HL-60 (cell line): ENCODE results near the gene GRB7.

ENCODE experiments used
- GABPA ChIP-seq: IDR thresholded peaks from 2 replicates; pipeline ENCODE4 v1.6.1; 2012; ENCODE audit warnings: low read depth
- POLR2AphosphoS5 ChIP-seq: IDR thresholded peaks from 2 replicates; pipeline ENCODE4 v1.6.1; 2012; ENCODE audit warnings: low read depth
- TF ChIP-seq, protein P1 (sequence below): IDR thresholded peaks from one replicate; pipeline ENCODE4 v1.5.1; 2011; ENCODE audit warnings: low read length, control low read depth, inconsistent platforms; ENCODE audit not compliant: insufficient read depth

DNA sequence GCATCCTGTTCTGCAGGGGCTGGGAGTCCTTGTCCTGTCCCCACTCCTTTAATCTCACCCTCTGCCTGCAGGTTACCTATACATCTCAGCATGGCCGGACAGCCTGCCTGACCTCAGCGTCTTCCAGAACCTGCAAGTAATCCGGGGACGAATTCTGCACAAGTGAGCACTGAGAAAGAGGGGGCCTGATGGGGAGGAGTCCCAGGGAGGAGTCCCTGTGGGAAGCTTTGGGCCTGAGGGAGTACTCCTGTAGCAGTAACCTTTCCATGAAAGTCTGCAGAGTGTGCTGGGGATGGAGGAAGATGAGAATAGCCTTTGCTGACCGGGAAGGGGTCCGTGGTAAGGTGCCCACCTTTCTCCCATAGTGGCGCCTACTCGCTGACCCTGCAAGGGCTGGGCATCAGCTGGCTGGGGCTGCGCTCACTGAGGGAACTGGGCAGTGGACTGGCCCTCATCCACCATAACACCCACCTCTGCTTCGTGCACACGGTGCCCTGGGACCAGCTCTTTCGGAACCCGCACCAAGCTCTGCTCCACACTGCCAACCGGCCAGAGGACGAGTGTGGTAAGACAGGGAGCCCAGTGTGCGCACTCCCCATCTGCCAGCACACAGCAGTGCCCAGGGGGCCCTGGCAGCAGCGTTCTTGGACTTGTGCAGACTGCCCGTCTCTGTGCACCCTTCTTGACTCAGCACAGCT is 22.2 kb upstream of the GRB7 start:
- no peak for TF ChIP-seq POLR2AphosphoS5
- TF ChIP-seq, protein P1, sequence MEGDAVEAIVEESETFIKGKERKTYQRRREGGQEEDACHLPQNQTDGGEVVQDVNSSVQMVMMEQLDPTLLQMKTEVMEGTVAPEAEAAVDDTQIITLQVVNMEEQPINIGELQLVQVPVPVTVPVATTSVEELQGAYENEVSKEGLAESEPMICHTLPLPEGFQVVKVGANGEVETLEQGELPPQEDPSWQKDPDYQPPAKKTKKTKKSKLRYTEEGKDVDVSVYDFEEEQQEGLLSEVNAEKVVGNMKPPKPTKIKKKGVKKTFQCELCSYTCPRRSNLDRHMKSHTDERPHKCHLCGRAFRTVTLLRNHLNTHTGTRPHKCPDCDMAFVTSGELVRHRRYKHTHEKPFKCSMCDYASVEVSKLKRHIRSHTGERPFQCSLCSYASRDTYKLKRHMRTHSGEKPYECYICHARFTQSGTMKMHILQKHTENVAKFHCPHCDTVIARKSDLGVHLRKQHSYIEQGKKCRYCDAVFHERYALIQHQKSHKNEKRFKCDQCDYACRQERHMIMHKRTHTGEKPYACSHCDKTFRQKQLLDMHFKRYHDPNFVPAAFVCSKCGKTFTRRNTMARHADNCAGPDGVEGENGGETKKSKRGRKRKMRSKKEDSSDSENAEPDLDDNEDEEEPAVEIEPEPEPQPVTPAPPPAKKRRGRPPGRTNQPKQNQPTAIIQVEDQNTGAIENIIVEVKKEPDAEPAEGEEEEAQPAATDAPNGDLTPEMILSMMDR = no peak
- TF ChIP-seq GABPA = no peak
